Activated CD8-positive, alpha-beta memory T cell treated with anti-CD3 and anti-CD28 coated beads for 24 hours (primary cell): ENCODE measurements around the gene FBXL3.
A peak's percentile ranks its signal among the peaks of the same experiment; 100 is the strongest.
"Not testable (repeated sequence)": the region's sequence is repeated elsewhere in the genome, so short reads cannot be mapped to it uniquely, and the experiment has no call there.

Source experiments
- DNase-seq: peaks from one replicate; pipeline ENCODE4 v3.0.0-alpha.2; 2020

Gene FBXL3

GRCh38 chr13:76982061-76982460 is 44.9 kb downstream of the FBXL3 start:
- no peak for DNase-seq

- DNase-seq, result peak; percentile 97
Observed at GRCh38 chr13:76980075-76980718, 46.8 kb downstream of the FBXL3 start.

GRCh38 chr13:76976929-76977328 is 50.0 kb downstream of the FBXL3 start:
- no peak for DNase-seq

- DNase-seq, result no peak
Observed at GRCh38 chr13:76976490-76976889, 50.5 kb downstream of the FBXL3 start.

- DNase-seq, result no peak
Observed at GRCh38 chr13:76975863-76976262, 51.1 kb downstream of the FBXL3 start.

- DNase-seq, result no peak
Observed at GRCh38 chr13:76974618-76974975, 52.4 kb downstream of the FBXL3 start.

- no peak for DNase-seq
Observed at GRCh38 chr13:76973920-76974617, 52.9 kb downstream of the FBXL3 start.

GRCh38 chr13:76971851-76972829 is 54.8 kb downstream of the FBXL3 start:
- DNase-seq, result no peak

GRCh38 chr13:76971215-76971614 is 55.7 kb downstream of the FBXL3 start:
- no peak for DNase-seq

GRCh38 chr13:76969488-76970365 is 57.2 kb downstream of the FBXL3 start:
- DNase-seq, result no peak

GRCh38 chr13:76968041-76968440 is 58.9 kb downstream of the FBXL3 start:
- DNase-seq, result no peak

- DNase-seq, result no peak
Observed at GRCh38 chr13:76967031-76967430, 59.9 kb downstream of the FBXL3 start.

GRCh38 chr13:76965759-76966421 is 61.1 kb downstream of the FBXL3 start:
- DNase-seq, result no peak

- DNase-seq, result not testable (repeated sequence)
Observed at GRCh38 chr13:76959734-76960133, 67.2 kb downstream of the FBXL3 start.

- no peak for DNase-seq
Observed at GRCh38 chr13:76958841-76959432, 68.0 kb downstream of the FBXL3 start.

- DNase-seq, result no peak
Observed at GRCh38 chr13:76955661-76956060, 71.3 kb downstream of the FBXL3 start.
